ENCODE results near the gene SEPTIN10.

SEPTIN10 gene

GRCh38 chr2:109523121-109523520, 90.6 kb downstream of the SEPTIN10 start:
- DNase-seq (ENCODE audit: low read depth in 2 of 2), result no peak

GRCh38 chr2:109522063-109522374, 91.7 kb downstream of the SEPTIN10 start:
- no peak for DNase-seq (ENCODE audit: low read depth in 2 of 2)

- no peak for DNase-seq (ENCODE audit: low read depth in 2 of 2)
These were observed 92.3 kb downstream of the SEPTIN10 start for GRCh38 chr2:109521233-109522062.

- no peak for DNase-seq (ENCODE audit: low read depth in 2 of 2)
These were observed 94.3 kb downstream of the SEPTIN10 start for GRCh38 chr2:109519513-109519912.

- DNase-seq (ENCODE audit: low read depth in 2 of 2), result no peak
These were observed 96.5 kb downstream of the SEPTIN10 start for GRCh38 chr2:109517118-109517889.

GRCh38 chr2:109516445-109517117, 97.2 kb downstream of the SEPTIN10 start:
- peak in 1 of 2 donors; percentile 21 for DNase-seq (ENCODE audit: low read depth in 2 of 2)

- DNase-seq (ENCODE audit: low read depth in 2 of 2), result no peak
These were observed 98.9 kb downstream of the SEPTIN10 start for GRCh38 chr2:109514857-109515256.

GRCh38 chr2:109513749-109514588, 99.8 kb downstream of the SEPTIN10 start:
- peak in 1 of 2 donors; percentile 32 for DNase-seq (ENCODE audit: low read depth in 2 of 2)

GRCh38 chr2:109513230-109513629, 100.5 kb downstream of the SEPTIN10 start:
- no peak for DNase-seq (ENCODE audit: low read depth in 2 of 2)

GRCh38 chr2:109512076-109512475, 101.7 kb downstream of the SEPTIN10 start:
- no peak for DNase-seq (ENCODE audit: low read depth in 2 of 2)

GRCh38 chr2:109511168-109511567, 102.6 kb downstream of the SEPTIN10 start:
- DNase-seq (ENCODE audit: low read depth in 2 of 2), result no peak

- peak; percentile 57 to 62 for DNase-seq (ENCODE audit: low read depth in 2 of 2)
These were observed 103.4 kb downstream of the SEPTIN10 start for GRCh38 chr2:109510136-109511028.

- DNase-seq (ENCODE audit: low read depth in 2 of 2), result no peak
These were observed 105.2 kb downstream of the SEPTIN10 start for GRCh38 chr2:109508556-109508955.

GRCh38 chr2:109507828-109508227, 105.9 kb downstream of the SEPTIN10 start:
- no peak for DNase-seq (ENCODE audit: low read depth in 2 of 2)

- DNase-seq (ENCODE audit: low read depth in 2 of 2), result no peak
These were observed 106.5 kb downstream of the SEPTIN10 start for GRCh38 chr2:109507217-109507616.

GRCh38 chr2:109503191-109503590, 110.6 kb downstream of the SEPTIN10 start:
- DNase-seq (ENCODE audit: low read depth in 2 of 2), result no peak

GRCh38 chr2:109501461-109501860, 112.3 kb downstream of the SEPTIN10 start:
- DNase-seq (ENCODE audit: low read depth in 2 of 2), result no peak

- DNase-seq (ENCODE audit: low read depth in 2 of 2), result no peak
These were observed 112.9 kb downstream of the SEPTIN10 start for GRCh38 chr2:109500910-109501309.

GRCh38 chr2:109499566-109499965, 114.2 kb downstream of the SEPTIN10 start:
- no peak for DNase-seq (ENCODE audit: low read depth in 2 of 2)

- DNase-seq (ENCODE audit: low read depth in 2 of 2), result no peak
These were observed 114.9 kb downstream of the SEPTIN10 start for GRCh38 chr2:109498906-109499305.
